HCT116 (cell line): ENCODE results near the gene FH.

Source experiments
- JUND ChIP-seq: IDR thresholded peaks from 2 replicates; pipeline ENCODE4 v1.6.1; 2012
- POLR2A ChIP-seq: IDR thresholded peaks from 2 replicates; pipeline ENCODE4 v1.7.0; 2011; ENCODE audit warnings: borderline replicate concordance; ENCODE audit not compliant: insufficient read depth, insufficient read length; ENCODE audit errors: extremely low read depth
- RAD21 ChIP-seq: IDR thresholded peaks from 2 replicates; pipeline ENCODE4 v1.6.1; 2012; ENCODE audit warnings: low read depth, mild to moderate bottlenecking
- ZBTB33 ChIP-seq: IDR thresholded peaks from 2 replicates; pipeline ENCODE4 v1.6.1; 2011; ENCODE audit warnings: mild to moderate bottlenecking, low read length, moderate library complexity; ENCODE audit not compliant: insufficient replicate concordance; ENCODE audit errors: extremely low read depth

- no peak for TF ChIP-seq POLR2A
- no peak for TF ChIP-seq JUND
- no peak for TF ChIP-seq ZBTB33
- no peak for TF ChIP-seq RAD21
These were observed 62.1 kb downstream of the FH start for GRCh38 chr1:241457421-241457820.
